ENCODE results near the gene FOXE1.

- TF ChIP-seq CTCF (IDR thresholded peaks at IDR 0.05) (no peak), POLR2A (IDR thresholded peaks at IDR 0.05) (no peak)
Observed at GRCh38 chr9:97850746-97851445, 2.1 kb upstream of the FOXE1 start.

Measured in right lobe of liver (tissue), 4 donors.